ENCODE measurements around the gene BMP2K.
"Not testable (repeated sequence)": the region's sequence is repeated elsewhere in the genome, so short reads cannot be mapped to it uniquely, and the experiment has no call there.

Gene BMP2K

GRCh38 chr4:78827191-78827590 lies 51.0 kb downstream of the BMP2K start:
- no peak for TF ChIP-seq ZC3H10 (CRISPR knock-in tag; IDR thresholded peaks at IDR 0.05)
- no peak for TF ChIP-seq TSHZ2 (CRISPR knock-in tag; IDR thresholded peaks at IDR 0.05)
- TF ChIP-seq ZNF70 (CRISPR knock-in tag; IDR thresholded peaks at IDR 0.05) = no peak
- TF ChIP-seq CSRNP3 (CRISPR knock-in tag; IDR thresholded peaks at IDR 0.05) = no peak
- no peak for ATAC-seq

- TF ChIP-seq TSHZ2 (CRISPR knock-in tag; IDR thresholded peaks at IDR 0.05) (no peak), PPARA (CRISPR knock-in tag; IDR thresholded peaks at IDR 0.05; ENCODE audit: borderline replicate concordance) (no peak), ISL1 (CRISPR knock-in tag; IDR thresholded peaks at IDR 0.05) (peak; percentile 48)
- peak; percentile 70 for ATAC-seq
These were observed 53.1 kb downstream of the BMP2K start for GRCh38 chr4:78829296-78829695.

GRCh38 chr4:78839676-78840075 lies 63.5 kb downstream of the BMP2K start:
- ATAC-seq = not testable (repeated sequence)

- ATAC-seq = not testable (repeated sequence)
These were observed 64.1 kb downstream of the BMP2K start for GRCh38 chr4:78840286-78840685.

GRCh38 chr4:78845472-78845871 lies 69.3 kb downstream of the BMP2K start:
- ATAC-seq = no peak
- TF ChIP-seq ZFP3 (CRISPR knock-in tag; IDR thresholded peaks at IDR 0.05) (no peak), ISL1 (CRISPR knock-in tag; IDR thresholded peaks at IDR 0.05) (no peak), CREB5 (CRISPR knock-in tag; IDR thresholded peaks at IDR 0.05; ENCODE audit: low read depth) (no peak), ARNTL (CRISPR knock-in tag; IDR thresholded peaks at IDR 0.05; ENCODE audit: borderline replicate concordance, low read depth) (no peak), PPARA (CRISPR knock-in tag; IDR thresholded peaks at IDR 0.05; ENCODE audit: borderline replicate concordance) (no peak), ESRRG (CRISPR knock-in tag; IDR thresholded peaks at IDR 0.05) (no peak), ZNF8 (CRISPR knock-in tag; IDR thresholded peaks at IDR 0.05) (no peak), SNAI2 (CRISPR knock-in tag; IDR thresholded peaks at IDR 0.05) (no peak), RARB (CRISPR knock-in tag; IDR thresholded peaks at IDR 0.05) (no peak), TSHZ2 (CRISPR knock-in tag; IDR thresholded peaks at IDR 0.05) (no peak), ZNF70 (CRISPR knock-in tag; IDR thresholded peaks at IDR 0.05) (no peak), TOX (CRISPR knock-in tag; IDR thresholded peaks at IDR 0.05; ENCODE audit: borderline replicate concordance) (no peak), ZC3H10 (CRISPR knock-in tag; IDR thresholded peaks at IDR 0.05) (no peak), OSR1 (CRISPR knock-in tag; IDR thresholded peaks at IDR 0.05) (no peak), ZFP30 (CRISPR knock-in tag; IDR thresholded peaks at IDR 0.05) (no peak), CSRNP3 (CRISPR knock-in tag; IDR thresholded peaks at IDR 0.05) (no peak), POU6F1 (CRISPR knock-in tag; IDR thresholded peaks at IDR 0.05; ENCODE audit: borderline replicate concordance, low read depth) (no peak), ZNF565 (CRISPR knock-in tag; conservative IDR thresholded peaks at IDR 0.05; ENCODE audit: low read depth) (no peak)

Data from SK-N-SH treated with all-trans-retinoic acid at 6 μM for 48 hours (cell line).